HEK293 (cell line): ENCODE data around the gene KIDINS220.

Source experiments
- KLF10 ChIP-seq: fragments of 450-650 bp; IDR thresholded peaks from 2 replicates; pipeline ENCODE4 v1.5.1; 2018; ENCODE audit warnings: missing biosample characterization, mild to moderate bottlenecking, missing genetic modification characterization
- YY1 ChIP-seq: fragments of 450-650 bp; formaldehyde crosslinking; IDR thresholded peaks from 2 replicates; pipeline ENCODE4 v1.5.1; 2018; ENCODE audit warnings: missing biosample characterization, missing genetic modification characterization
- ZNF121 ChIP-seq: fragments of 450-650 bp; formaldehyde crosslinking; IDR thresholded peaks from 2 replicates; pipeline ENCODE4 v1.5.1; 2016; ENCODE audit warnings: missing biosample characterization, missing genetic modification characterization
- ZNF174 ChIP-seq: fragments of 450-650 bp; formaldehyde crosslinking; IDR thresholded peaks from 2 replicates; pipeline ENCODE4 v1.5.0; 2017; ENCODE audit warnings: missing biosample characterization, mild to moderate bottlenecking, missing genetic modification characterization
- ZNF175 ChIP-seq: fragments of 450-650 bp; formaldehyde crosslinking; IDR thresholded peaks from 2 replicates; pipeline ENCODE4 v1.5.1; 2016; ENCODE audit warnings: missing biosample characterization, missing genetic modification characterization
- ZNF248 ChIP-seq: fragments of 450-650 bp; formaldehyde crosslinking; IDR thresholded peaks from 2 replicates; pipeline ENCODE4 v1.5.1; 2017; ENCODE audit warnings: missing biosample characterization, missing genetic modification characterization
- ZNF416 ChIP-seq: fragments of 450-650 bp; formaldehyde crosslinking; IDR thresholded peaks from 2 replicates; pipeline ENCODE4 v1.5.1; 2016; ENCODE audit warnings: missing biosample characterization, missing genetic modification characterization
- TF ChIP-seq, protein P1 (sequence below): fragments of 450-650 bp; formaldehyde crosslinking; IDR thresholded peaks from 2 replicates; pipeline ENCODE4 v1.5.1; 2016; ENCODE audit warnings: missing biosample characterization, missing genetic modification characterization
- TF ChIP-seq, protein P2 (sequence below): fragments of 450-650 bp; formaldehyde crosslinking; IDR thresholded peaks from 2 replicates; pipeline ENCODE4 v1.5.1; 2016; ENCODE audit warnings: missing biosample characterization, missing genetic modification characterization
- TF ChIP-seq, protein P3 (sequence below): fragments of 450-650 bp; formaldehyde crosslinking; IDR thresholded peaks from 2 replicates; pipeline ENCODE4 v1.5.1; 2016; ENCODE audit warnings: missing biosample characterization, missing genetic modification characterization
- TF ChIP-seq, protein P4 (sequence below): fragments of 450-650 bp; formaldehyde crosslinking; optimal IDR thresholded peaks from 2 replicates; pipeline ENCODE3; 2016; ENCODE audit warnings: missing biosample characterization, mild to moderate bottlenecking, missing genetic modification characterization
- TF ChIP-seq, protein P5 (sequence below): fragments of 450-650 bp; formaldehyde crosslinking; IDR thresholded peaks from 2 replicates; pipeline ENCODE4 v1.5.1; 2016; ENCODE audit warnings: missing biosample characterization, missing genetic modification characterization, borderline replicate concordance
- TF ChIP-seq, protein P6 (sequence below): fragments of 450-650 bp; formaldehyde crosslinking; IDR thresholded peaks from 2 replicates; pipeline ENCODE4 v1.5.1; 2016; ENCODE audit warnings: missing biosample characterization, missing genetic modification characterization
- TF ChIP-seq, protein P7 (sequence below): fragments of 450-650 bp; formaldehyde crosslinking; IDR thresholded peaks from 2 replicates; pipeline ENCODE4 v1.5.1; 2016; ENCODE audit warnings: missing biosample characterization, missing genetic modification characterization, low read depth

DNA sequence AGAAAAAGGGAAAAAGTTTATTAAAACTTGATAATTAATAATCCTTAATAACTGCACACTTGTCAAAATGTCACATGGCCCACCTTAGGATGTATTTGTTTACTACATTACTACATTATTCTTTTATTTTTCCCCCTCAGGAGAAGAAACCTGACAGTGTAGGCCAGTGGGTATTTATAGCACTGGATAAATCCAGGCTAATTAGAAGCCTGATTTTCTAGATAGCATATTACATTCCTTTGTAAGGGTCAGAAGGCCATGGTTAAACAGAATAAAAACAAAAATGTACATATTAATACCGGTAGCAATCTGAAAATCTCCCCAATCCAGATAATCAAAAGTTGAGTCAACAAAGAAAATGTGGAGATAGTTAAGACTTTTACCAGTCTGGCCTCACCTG, 21.5 kb upstream of the KIDINS220 start:
- TF ChIP-seq, protein P1, sequence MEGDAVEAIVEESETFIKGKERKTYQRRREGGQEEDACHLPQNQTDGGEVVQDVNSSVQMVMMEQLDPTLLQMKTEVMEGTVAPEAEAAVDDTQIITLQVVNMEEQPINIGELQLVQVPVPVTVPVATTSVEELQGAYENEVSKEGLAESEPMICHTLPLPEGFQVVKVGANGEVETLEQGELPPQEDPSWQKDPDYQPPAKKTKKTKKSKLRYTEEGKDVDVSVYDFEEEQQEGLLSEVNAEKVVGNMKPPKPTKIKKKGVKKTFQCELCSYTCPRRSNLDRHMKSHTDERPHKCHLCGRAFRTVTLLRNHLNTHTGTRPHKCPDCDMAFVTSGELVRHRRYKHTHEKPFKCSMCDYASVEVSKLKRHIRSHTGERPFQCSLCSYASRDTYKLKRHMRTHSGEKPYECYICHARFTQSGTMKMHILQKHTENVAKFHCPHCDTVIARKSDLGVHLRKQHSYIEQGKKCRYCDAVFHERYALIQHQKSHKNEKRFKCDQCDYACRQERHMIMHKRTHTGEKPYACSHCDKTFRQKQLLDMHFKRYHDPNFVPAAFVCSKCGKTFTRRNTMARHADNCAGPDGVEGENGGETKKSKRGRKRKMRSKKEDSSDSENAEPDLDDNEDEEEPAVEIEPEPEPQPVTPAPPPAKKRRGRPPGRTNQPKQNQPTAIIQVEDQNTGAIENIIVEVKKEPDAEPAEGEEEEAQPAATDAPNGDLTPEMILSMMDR: no peak
- TF ChIP-seq KLF10 (tag by site-specific recombination) (no peak), YY1 (tag by site-specific recombination) (no peak), ZNF248 (tag by site-specific recombination) (no peak), ZNF175 (no peak), ZNF174 (tag by site-specific recombination) (no peak), ZNF121 (tag by site-specific recombination) (no peak), ZNF416 (no peak)
- TF ChIP-seq, protein P2, sequence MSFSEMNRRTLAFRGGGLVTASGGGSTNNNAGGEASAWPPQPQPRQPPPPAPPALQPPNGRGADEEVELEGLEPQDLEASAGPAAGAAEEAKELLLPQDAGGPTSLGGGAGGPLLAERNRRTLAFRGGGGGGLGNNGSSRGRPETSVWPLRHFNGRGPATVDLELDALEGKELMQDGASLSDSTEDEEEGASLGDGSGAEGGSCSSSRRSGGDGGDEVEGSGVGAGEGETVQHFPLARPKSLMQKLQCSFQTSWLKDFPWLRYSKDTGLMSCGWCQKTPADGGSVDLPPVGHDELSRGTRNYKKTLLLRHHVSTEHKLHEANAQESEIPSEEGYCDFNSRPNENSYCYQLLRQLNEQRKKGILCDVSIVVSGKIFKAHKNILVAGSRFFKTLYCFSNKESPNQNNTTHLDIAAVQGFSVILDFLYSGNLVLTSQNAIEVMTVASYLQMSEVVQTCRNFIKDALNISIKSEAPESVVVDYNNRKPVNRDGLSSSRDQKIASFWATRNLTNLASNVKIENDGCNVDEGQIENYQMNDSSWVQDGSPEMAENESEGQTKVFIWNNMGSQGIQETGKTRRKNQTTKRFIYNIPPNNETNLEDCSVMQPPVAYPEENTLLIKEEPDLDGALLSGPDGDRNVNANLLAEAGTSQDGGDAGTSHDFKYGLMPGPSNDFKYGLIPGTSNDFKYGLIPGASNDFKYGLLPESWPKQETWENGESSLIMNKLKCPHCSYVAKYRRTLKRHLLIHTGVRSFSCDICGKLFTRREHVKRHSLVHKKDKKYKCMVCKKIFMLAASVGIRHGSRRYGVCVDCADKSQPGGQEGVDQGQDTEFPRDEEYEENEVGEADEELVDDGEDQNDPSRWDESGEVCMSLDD: no peak
- TF ChIP-seq, protein P3, sequence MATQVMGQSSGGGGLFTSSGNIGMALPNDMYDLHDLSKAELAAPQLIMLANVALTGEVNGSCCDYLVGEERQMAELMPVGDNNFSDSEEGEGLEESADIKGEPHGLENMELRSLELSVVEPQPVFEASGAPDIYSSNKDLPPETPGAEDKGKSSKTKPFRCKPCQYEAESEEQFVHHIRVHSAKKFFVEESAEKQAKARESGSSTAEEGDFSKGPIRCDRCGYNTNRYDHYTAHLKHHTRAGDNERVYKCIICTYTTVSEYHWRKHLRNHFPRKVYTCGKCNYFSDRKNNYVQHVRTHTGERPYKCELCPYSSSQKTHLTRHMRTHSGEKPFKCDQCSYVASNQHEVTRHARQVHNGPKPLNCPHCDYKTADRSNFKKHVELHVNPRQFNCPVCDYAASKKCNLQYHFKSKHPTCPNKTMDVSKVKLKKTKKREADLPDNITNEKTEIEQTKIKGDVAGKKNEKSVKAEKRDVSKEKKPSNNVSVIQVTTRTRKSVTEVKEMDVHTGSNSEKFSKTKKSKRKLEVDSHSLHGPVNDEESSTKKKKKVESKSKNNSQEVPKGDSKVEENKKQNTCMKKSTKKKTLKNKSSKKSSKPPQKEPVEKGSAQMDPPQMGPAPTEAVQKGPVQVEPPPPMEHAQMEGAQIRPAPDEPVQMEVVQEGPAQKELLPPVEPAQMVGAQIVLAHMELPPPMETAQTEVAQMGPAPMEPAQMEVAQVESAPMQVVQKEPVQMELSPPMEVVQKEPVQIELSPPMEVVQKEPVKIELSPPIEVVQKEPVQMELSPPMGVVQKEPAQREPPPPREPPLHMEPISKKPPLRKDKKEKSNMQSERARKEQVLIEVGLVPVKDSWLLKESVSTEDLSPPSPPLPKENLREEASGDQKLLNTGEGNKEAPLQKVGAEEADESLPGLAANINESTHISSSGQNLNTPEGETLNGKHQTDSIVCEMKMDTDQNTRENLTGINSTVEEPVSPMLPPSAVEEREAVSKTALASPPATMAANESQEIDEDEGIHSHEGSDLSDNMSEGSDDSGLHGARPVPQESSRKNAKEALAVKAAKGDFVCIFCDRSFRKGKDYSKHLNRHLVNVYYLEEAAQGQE (tag by site-specific recombination): no peak
- TF ChIP-seq, protein P4, sequence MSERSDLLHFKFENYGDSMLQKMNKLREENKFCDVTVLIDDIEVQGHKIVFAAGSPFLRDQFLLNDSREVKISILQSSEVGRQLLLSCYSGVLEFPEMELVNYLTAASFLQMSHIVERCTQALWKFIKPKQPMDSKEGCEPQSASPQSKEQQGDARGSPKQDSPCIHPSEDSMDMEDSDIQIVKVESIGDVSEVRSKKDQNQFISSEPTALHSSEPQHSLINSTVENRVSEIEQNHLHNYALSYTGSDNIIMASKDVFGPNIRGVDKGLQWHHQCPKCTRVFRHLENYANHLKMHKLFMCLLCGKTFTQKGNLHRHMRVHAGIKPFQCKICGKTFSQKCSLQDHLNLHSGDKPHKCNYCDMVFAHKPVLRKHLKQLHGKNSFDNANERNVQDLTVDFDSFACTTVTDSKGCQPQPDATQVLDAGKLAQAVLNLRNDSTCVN (tag by site-specific recombination): no peak
- TF ChIP-seq, protein P5, sequence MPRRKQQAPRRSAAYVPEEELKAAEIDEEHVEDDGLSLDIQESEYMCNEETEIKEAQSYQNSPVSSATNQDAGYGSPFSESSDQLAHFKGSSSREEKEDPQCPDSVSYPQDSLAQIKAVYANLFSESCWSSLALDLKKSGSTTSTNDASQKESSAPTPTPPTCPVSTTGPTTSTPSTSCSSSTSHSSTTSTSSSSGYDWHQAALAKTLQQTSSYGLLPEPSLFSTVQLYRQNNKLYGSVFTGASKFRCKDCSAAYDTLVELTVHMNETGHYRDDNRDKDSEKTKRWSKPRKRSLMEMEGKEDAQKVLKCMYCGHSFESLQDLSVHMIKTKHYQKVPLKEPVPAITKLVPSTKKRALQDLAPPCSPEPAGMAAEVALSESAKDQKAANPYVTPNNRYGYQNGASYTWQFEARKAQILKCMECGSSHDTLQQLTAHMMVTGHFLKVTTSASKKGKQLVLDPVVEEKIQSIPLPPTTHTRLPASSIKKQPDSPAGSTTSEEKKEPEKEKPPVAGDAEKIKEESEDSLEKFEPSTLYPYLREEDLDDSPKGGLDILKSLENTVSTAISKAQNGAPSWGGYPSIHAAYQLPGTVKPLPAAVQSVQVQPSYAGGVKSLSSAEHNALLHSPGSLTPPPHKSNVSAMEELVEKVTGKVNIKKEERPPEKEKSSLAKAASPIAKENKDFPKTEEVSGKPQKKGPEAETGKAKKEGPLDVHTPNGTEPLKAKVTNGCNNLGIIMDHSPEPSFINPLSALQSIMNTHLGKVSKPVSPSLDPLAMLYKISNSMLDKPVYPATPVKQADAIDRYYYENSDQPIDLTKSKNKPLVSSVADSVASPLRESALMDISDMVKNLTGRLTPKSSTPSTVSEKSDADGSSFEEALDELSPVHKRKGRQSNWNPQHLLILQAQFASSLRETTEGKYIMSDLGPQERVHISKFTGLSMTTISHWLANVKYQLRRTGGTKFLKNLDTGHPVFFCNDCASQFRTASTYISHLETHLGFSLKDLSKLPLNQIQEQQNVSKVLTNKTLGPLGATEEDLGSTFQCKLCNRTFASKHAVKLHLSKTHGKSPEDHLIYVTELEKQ (tag by site-specific recombination): no peak
- TF ChIP-seq, protein P6, sequence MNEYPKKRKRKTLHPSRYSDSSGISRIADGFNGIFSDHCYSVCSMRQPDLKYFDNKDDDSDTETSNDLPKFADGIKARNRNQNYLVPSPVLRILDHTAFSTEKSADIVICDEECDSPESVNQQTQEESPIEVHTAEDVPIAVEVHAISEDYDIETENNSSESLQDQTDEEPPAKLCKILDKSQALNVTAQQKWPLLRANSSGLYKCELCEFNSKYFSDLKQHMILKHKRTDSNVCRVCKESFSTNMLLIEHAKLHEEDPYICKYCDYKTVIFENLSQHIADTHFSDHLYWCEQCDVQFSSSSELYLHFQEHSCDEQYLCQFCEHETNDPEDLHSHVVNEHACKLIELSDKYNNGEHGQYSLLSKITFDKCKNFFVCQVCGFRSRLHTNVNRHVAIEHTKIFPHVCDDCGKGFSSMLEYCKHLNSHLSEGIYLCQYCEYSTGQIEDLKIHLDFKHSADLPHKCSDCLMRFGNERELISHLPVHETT (tag by site-specific recombination): no peak
- TF ChIP-seq, protein P7, sequence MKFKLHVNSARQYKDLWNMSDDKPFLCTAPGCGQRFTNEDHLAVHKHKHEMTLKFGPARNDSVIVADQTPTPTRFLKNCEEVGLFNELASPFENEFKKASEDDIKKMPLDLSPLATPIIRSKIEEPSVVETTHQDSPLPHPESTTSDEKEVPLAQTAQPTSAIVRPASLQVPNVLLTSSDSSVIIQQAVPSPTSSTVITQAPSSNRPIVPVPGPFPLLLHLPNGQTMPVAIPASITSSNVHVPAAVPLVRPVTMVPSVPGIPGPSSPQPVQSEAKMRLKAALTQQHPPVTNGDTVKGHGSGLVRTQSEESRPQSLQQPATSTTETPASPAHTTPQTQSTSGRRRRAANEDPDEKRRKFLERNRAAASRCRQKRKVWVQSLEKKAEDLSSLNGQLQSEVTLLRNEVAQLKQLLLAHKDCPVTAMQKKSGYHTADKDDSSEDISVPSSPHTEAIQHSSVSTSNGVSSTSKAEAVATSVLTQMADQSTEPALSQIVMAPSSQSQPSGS (tag by site-specific recombination): no peak
